Measurements from ENCODE around the gene KDM5C.
A peak's percentile ranks its signal among the peaks of the same experiment; 100 is the strongest.

Gene KDM5C

DNA sequence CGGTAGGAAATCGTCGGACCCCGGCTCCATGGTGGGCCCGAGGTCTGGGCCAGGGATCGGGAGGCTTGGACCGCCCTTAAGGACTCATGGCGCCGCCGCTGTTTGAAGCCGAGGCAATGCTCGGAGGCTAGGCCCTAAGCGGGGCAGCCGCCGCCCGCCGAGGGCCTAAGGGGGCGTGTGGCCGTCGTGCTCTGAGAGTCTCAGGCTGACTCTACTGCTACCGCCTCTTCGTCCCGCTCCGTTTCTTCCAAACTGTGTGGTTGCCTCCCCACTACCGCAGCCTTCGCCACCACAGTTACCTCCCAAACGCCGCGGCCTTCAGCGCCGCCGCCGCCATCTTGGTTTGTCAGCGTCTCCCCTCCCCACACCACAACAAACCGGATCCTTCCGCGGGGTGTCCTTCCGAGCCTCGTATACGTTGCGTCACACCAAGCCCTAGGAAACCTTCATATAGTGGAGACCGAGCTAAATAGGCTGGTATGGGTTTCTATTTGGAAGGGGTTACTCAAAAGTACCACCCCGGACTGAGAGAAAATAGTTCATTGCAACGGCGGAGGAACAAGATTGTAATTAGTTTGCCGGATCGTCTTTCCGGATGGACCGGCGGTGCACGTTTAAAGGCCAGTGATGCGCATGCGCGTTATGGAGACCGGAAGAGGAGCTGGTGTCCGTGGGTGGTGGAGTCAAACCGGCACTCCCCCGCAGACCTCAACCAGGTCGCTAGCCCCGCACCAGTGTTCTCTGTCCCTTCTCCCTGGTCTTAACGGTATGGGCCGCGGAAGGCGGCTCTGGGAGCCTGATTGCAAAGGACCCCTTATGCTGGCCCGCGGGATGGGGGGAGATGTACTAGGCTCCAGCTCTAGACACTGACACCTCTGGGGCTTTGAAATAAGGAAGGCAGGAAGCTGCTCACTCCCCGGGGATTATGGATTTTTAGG, at the start of gene KDM5C:
TSS of gene KDM5C (minus strand) at position 348 of the 938 bp plus-strand sequence. CDS start at position 30, 318 bp downstream.
- DNase-seq (ENCODE audit: low read depth, low spot score), result peak; percentile 67

DNA sequence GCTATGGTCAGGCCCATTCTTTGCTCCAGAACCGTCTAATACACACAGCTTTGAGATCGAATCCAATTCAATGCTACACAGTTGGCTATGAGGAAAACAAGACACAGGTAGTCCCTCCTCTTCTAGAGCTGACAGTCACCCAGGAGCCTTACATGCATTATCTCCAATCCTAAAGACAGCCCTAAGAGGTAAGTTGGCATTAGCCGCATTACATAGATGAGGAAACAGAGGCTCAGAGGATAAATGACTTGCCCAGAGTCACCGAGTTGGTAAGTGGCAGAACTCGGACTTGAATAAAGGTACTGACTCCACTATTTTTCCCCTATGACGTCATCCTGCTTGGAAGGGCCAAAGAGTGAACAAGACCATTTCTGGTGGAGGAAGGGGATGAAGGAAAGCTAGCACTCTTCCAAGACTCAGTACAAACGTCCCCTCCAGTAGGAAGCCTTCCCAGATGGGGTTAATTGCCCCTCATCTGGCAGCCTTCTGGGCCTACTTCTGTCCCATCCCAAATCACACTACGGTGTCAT, 47.9 kb upstream of the KDM5C start:
- DNase-seq (ENCODE audit: low read depth, low spot score), result no peak

DNA sequence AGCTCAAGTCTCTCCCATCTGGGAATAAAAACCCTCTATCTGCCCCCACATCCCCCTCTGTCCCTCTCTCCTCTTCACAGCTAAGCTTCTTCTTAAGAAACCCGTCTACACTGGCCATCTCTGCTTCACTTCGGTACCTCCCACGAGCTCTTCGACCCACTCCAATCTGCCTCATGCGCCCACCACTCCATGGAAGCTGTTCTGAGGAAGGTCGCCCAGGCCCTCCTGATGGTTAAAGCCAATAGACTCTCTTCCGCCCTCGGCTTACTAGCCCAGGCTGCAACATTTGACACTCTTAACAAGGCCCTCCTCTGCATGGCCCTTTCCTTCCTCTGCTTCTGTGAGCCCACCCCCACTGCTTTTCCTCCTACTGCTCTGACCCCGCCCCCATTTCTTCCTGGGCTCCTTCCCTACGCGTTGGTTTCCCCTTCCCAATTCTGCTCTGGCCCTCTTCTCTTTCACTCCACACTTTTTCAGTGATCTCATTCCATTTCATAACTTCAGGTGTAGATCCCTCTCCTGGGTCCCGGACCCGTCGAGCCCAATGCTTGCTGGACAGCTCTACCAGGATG, 44.6 kb upstream of the KDM5C start:
- DNase-seq (ENCODE audit: low read depth, low spot score), result no peak

DNA sequence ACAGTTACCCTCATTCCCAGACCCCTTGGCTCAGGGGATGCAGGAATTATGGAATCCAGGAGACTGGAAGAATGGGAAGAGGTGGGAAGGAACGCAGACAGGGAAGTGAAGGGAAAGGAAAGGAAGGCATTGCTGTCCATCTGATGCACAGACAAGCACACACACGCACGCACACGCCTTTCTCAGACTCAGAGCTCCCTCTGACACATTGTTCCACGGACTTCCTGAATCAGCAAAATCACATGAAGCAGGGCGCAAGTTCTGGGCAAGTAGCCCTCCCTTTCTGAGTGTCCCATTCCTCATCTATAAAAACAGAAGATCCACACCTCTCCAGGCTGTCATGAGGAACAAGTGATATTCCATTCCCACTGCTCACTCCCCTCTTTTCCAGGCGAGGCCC, 43.2 kb upstream of the KDM5C start:
- no peak for DNase-seq (ENCODE audit: low read depth, low spot score)

DNA sequence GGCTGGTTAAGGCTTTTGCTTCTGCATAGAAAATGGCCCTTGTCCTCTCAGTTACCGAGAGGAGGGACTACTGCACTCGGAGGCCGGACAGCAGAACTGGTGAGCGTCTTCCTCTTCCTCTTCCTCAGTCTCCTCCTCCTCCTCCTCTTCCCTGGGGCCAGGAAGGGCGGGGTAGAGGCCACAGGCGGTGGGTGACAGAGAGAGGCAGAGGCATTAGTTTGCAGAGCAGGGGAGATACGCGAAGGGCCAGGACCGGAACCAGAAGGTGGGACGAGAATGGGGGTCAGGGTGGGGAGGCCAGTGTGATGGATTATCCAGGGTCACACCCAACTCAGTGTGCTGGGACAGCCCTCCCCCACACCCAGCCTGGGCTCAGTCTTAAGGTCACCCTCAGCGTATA, 41.9 kb upstream of the KDM5C start:
- no peak for DNase-seq (ENCODE audit: low read depth, low spot score)

DNA sequence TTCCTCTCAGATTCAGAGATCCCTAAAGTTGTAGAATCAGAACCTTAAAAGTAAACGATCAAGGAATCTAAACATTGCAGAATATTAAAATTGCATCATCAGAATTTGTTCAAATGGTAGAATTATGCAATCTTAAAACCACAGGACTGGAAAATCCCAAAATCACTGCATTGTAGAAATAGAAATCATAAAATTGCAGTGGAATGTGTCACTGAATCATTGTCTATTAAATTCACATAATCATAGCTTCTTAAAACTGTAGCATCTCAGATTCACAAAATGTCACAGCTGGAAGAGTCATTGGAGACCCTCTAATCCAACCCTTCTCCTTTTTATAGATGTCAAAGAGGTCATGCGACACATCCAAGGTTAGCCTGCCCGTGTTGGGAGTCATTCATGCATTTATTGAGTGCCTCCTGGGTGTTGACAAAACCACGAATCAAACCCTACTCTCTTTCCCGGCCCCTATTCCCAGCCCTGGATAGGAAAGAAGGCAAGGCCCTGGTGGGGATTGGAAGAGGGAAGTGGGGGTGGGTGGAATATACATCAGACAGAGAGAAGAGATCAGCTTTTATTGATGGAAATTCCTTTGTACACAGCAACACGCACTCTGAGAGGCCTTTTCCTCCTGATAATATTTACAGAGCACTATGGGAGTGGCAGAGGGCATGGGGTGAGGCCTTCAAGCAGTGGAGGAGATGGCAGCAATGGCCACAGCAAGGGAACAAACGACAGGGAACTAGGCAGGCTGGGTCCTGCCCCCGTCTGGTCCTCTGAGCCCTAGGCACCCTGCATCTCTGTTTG, 41.0 kb upstream of the KDM5C start:
- DNase-seq (ENCODE audit: low read depth, low spot score), result no peak

DNA sequence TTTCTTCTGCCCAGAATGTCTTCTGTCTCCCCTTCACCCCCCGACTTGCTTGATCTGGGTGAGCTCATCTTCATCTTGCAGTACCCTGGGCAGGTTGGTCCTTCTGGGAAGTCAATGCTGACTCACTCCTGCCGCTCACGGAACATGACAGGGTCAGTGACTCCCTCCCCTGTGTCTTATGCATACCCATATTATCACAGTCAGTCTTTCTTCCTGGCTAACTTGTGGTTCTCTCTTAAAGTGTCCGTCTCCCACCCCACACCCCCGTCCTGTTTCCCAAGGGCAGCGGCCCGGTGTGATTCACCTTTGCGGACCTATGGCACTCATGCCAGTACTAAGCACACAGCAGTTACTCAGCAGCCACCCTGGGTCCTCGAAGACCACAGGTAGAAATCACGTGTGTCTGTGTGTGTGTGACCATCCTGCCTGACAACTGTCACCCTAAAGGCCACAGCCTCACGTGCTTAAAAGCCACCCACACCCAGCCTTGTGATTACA, 38.6 kb upstream of the KDM5C start:
- DNase-seq (ENCODE audit: low read depth, low spot score), result no peak

DNA sequence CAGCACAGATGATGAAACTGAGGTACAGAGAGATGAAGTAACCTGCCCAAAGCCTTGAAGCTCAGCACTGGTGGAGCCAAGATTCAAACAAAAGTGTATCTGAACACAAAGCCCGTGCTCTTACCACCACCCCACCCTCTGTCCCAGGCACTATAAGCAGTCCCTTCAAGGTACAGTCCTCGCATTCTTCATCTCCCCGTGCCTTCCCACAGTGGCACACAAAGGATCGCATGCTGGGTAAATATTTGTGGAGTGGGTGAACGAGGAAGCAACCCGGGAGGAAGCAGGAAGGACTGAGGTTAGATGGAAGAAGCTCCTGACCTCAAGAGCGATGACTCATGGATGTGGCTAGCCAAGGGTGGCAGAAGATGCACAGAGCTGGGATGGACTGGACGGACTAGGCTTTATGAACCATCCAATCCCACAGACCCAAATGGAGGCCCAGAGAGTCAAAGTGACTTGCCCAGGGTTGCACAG, 37.9 kb upstream of the KDM5C start:
- no peak for DNase-seq (ENCODE audit: low read depth, low spot score)

DNA sequence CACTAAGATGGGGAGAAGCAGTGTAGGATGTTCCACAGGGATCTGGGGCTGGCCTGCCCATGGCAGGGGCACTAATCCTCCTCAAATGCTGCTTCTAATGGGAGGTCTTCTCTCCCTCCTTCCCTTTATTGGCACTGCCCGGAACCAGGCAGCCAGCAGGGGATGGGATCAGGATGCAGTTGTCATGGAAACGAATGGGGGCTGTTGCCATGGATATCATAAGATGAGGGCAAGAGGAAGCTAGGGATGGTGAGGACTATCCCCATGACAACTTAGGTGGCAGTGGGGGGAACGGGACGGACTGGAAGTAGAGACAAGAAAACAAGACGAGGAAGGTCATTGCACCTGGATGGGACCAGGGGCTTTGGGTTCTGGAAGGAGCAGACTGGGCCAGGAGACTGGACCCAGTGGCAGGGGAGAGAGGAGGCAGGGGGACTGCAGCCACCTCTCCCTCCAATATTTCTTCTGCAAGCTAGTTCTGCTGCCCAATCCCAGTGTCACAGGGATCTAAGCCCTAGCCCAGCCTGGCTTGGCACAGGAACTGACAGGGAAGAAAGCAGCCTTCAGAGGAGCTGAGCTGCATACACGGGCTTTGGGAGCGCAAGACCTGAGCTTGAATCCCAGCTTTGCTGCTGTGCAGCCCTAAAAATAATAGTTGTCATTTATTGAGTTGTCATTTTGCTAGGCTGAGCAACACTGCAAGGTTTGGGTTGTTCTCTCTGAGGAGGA, 37.3 kb upstream of the KDM5C start:
- no peak for DNase-seq (ENCODE audit: low read depth, low spot score)

DNA sequence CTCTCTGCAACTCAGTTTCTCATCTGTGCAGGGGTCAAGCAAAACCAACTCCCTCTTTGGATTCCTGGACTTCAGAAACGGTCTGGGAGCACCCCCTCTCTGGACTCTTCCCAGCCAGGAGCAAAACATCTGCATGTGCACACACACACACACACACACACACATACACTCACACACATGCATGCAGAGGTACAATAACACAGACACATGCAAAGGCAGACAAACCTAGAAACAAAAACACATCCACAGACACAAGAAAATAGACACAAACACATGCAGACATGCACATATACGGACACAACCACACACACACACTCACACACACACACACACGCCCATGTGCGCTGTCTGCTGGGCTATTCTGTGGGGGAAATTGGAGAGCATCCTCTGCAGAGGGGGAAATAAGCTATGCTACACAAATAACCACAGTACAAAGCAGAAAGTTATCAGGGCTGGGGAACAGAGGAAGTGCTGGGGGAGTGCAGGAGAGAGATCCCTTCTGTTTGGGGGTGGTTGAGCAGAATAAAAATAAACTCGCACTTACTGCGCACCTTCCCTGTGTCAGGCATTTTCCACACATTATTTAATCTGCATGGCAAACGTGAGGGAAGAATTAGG, 36.5 kb upstream of the KDM5C start:
- DNase-seq (ENCODE audit: low read depth, low spot score), result no peak

DNA sequence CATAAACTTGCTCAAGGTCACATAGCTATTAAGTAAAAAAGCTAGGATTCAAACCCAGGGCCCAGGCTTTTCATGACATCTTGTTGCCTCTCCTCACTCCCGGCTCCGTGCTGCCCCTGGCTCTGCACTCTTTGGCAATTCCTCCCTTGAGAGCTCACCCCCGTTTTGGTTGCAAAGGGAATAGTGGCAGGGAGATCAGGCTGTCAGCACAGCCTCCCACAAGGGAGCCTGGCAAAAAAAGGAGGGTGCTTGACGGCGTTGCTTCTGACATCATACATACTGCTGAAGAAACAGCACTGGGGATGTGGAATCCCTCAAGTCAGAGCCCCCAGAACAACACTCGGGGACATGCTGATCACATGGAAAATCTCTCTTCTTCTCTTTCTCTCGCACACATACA, 35.8 kb upstream of the KDM5C start:
- DNase-seq (ENCODE audit: low read depth, low spot score), result no peak

DNA sequence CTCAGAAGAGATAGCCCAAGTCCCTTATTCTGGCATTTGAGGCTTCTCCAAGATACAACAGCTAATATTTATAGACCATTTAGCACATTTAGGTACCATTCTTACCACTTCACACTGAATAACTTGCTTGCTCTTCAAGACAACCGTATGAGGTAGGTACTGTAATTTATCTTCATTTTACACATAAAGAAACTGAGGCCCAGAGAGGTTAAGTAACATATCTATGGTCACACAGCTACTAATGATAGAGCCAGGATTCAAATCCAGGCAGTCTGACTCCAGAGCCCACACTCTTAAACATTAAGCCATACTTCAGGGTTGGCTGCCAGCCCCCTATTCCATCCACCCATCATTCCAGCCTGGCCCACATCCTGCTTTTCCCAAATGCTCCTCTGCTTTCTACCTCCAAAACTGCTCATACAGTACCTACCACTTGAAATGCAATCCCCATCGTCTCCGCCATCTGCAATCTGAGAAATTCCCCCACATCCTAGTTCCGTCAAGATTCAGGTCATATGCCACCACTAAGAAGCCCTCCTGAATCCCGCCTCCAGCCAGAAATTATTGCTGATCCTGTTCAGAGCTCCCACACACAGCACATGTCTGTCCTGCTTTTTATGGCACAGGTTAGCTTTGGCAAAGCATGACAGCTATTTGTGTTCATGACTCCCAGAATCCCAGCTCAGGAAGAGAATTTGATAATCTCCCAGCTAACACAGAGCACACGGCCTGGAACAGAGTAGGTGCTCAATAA, 32.8 kb upstream of the KDM5C start:
- DNase-seq (ENCODE audit: low read depth, low spot score), result no peak

DNA sequence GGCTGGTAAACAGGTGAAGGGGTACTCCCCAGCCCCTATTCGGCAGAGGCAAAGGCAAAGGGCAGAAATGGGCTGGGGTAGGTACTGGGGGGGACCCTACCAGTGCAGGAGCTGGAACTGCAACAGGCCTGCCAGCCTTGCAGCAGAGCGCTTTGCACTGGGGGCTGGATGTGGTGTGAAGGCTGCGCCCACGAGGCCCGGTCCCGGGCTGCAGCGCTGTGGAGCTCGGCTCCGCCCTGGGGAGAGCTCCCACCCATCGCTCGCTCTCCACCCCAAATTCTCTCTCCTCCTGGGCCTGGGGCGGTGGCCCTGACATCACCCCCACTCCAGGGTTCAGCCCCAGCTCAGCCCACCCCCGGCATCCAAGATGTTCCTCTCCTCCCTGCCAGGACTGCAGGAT, 32.2 kb upstream of the KDM5C start:
- no peak for DNase-seq (ENCODE audit: low read depth, low spot score)

DNA sequence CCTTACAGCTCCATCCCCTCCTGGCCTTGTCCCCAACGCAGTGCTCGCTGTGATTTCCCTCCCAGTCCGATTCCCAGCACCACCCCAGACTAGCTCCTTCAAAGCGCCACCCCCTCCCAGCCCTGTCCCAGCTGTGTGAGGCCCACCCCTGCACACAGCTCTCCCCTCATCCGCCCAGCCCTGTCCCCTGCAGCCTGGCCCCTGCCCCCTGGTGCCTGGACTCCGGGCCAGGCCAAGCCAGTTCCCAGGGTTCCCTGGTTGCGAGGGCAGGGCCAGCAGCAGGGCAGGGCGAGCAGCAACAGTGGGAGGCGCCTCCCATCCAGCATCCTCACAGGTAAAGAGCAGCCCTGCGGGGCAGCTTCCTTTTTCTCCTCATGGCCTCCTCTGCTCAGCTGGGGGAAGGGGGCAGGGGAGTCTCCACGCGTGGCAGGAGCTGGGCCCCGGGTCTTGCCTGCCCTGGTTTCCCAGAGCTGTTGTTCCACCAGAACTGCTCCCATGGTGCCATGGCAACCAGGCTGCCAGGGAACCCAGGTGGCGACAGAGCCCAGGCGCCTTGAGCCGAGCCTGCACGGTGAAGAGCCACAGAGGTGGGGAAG, 31.5 kb upstream of the KDM5C start:
- DNase-seq (ENCODE audit: low read depth, low spot score), result no peak

DNA sequence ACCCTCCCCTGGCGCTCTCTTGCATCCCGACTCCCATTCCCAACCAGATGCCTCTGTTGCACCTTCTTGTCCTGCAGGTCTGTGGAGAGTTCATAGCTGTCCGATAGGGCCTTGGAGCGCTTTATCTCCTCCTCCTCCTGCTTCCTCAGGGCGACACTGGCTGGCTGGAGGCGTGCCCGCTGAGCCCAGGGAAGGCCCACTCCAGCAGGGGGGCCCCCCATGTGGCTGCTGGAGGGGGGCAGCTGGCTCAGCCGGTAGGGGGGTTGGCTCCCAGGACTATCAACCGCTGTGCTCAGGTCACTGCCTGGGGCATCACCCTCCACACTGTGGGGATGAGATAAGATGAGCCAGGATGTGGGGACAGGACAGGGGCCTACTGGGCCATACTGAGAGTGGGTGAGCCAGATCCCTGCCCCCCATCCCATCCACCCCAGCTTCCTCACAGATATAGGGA, 30.8 kb upstream of the KDM5C start:
- no peak for DNase-seq (ENCODE audit: low read depth, low spot score)

DNA sequence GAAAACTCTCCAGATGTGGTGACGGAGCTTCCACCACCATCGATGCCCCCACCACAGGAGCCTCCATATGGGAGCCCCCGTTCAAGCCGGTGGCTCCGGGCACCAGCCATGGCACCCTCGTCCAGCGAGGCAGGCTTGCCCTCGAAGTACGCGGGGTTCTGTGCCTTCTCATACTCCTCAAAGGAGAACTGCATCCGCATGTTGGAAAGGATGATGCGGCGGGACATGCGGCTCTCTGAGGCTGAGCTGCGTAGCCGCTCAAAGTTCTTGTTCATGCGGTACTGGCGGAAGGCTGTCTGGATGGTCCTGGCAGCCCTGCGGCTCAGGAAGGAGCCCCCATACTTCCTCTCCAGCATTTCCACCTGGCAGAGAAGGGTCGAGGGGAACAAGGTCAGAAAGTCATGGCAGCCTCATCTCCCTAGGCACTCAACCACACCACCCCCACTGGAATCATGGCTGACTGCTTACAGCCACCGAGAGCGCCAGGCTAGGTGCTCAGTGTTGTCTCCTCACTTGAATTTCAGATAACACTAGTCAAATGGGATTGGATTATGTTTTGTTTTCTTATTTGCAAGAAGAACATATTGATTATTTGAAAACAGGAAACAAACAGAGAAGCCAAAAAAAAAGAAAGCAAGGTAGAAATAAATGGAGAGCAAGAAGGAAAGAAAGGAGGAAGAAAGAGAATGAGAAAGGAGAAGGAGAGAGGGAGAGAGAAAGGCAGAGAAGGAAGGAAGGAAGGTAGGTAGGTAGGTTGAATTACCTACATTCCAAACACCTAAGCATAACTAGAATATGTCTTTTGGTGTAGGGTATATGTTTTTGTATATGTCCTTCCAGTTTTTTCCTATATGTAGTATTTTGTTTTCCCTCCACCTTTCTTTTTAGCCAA, 29.8 kb upstream of the KDM5C start:
- DNase-seq (ENCODE audit: low read depth, low spot score), result no peak

DNA sequence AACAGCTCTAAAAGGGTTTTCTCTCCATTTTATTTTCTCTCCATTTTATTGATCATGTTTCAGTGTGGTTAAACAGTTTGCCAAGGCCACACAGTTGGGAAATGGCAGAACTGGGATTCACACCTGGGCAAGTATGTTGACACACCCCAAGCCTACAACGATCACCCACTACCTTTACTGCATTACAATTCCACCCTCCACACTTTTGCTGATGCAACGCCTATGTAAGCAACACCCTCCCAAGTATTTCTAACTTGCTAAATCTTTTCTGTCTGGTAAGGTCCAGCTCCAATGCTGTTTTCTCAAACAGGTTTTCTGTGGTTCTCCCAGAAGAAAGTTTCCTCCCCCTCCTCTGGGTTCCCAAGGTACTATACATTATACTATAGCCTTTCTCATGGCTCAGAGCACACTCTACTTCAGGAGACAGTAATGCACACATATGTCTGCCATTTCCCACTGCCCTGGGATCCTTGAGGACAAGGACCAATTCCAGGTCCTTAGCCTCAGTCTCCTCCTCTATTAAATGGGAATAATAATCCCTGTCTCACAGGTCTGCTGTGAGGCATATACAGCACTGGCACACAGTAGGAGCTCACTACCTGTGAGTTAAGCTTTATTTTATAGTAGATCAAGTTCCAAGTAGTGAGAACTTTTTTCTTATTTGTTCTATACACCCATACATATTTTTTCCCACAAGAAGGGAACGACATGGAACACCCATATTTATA, 28.4 kb upstream of the KDM5C start:
- DNase-seq (ENCODE audit: low read depth, low spot score), result no peak

DNA sequence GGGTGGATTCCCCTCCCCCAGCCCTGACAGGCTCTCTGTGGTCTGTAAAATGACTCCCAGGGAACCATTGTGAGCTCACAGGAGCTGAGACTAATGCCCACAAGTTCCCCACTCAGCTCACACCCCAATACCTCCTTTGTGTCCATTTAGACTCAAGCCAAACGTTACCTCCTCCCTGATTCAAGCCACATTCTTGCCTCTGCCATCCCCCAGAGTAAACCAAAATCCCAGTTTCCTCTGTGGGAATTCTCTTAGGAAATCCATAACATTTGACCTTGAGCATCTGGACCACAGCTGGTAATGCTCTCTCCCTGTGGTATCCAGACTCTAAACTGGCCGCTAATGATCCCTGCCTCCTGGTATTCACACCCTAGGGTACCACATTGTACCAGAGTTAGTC, 26.3 kb upstream of the KDM5C start:
- DNase-seq (ENCODE audit: low read depth, low spot score), result no peak
